ENCODE measurements around the gene DFFB. TPM values are rescaled to one million over a fixed set of nuclear protein-coding genes. Genes with fewer than 3 reads are reported as not detected.
A peak's percentile ranks its signal among the peaks of the same experiment; 100 is the strongest.

DFFB gene
- total and polyA plus RNA-seq, 2 of the 13 experiments (the other 11 are each of a cell fraction or from before 2014, with no cell fraction given), result 4.6 to 9.3 TPM

DNA sequence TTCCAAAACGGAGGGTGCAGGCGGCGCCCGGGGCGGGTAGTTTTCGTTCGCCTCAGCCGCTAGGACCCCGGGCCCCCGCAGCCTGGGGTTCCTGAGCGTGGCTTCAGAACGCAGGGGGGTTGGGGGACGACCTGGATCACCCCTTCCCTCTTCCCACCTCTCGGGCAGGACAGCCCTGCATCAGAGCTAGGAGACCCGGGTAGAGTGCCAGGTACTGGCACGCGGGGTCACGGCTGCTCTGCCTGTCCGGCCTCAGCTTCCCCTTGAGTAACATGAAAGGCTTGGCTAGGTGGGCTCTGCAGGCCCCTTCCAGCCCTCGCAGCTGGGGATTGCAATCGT is 484 bp downstream of the DFFB start (continued):
- TF ChIP-seq, protein P1, sequence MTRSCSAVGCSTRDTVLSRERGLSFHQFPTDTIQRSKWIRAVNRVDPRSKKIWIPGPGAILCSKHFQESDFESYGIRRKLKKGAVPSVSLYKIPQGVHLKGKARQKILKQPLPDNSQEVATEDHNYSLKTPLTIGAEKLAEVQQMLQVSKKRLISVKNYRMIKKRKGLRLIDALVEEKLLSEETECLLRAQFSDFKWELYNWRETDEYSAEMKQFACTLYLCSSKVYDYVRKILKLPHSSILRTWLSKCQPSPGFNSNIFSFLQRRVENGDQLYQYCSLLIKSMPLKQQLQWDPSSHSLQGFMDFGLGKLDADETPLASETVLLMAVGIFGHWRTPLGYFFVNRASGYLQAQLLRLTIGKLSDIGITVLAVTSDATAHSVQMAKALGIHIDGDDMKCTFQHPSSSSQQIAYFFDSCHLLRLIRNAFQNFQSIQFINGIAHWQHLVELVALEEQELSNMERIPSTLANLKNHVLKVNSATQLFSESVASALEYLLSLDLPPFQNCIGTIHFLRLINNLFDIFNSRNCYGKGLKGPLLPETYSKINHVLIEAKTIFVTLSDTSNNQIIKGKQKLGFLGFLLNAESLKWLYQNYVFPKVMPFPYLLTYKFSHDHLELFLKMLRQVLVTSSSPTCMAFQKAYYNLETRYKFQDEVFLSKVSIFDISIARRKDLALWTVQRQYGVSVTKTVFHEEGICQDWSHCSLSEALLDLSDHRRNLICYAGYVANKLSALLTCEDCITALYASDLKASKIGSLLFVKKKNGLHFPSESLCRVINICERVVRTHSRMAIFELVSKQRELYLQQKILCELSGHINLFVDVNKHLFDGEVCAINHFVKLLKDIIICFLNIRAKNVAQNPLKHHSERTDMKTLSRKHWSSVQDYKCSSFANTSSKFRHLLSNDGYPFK (CRISPR knock-in tag; IDR thresholded peaks at IDR 0.05; ENCODE audit: borderline replicate concordance), result no peak
- no peak for TF ChIP-seq FOXK2 (IDR thresholded peaks at IDR 0.05)
- TF ChIP-seq ATF7 (IDR thresholded peaks at IDR 0.05), result no peak
- TF ChIP-seq ATF7 (CRISPR knock-in tag; IDR thresholded peaks at IDR 0.05), result no peak
- TF ChIP-seq ZNF501 (CRISPR knock-in tag; IDR thresholded peaks at IDR 0.05), result 0 out of 2 replicates have a peak, but pooled peaks have one; percentile 33
- TF ChIP-seq, protein P2, sequence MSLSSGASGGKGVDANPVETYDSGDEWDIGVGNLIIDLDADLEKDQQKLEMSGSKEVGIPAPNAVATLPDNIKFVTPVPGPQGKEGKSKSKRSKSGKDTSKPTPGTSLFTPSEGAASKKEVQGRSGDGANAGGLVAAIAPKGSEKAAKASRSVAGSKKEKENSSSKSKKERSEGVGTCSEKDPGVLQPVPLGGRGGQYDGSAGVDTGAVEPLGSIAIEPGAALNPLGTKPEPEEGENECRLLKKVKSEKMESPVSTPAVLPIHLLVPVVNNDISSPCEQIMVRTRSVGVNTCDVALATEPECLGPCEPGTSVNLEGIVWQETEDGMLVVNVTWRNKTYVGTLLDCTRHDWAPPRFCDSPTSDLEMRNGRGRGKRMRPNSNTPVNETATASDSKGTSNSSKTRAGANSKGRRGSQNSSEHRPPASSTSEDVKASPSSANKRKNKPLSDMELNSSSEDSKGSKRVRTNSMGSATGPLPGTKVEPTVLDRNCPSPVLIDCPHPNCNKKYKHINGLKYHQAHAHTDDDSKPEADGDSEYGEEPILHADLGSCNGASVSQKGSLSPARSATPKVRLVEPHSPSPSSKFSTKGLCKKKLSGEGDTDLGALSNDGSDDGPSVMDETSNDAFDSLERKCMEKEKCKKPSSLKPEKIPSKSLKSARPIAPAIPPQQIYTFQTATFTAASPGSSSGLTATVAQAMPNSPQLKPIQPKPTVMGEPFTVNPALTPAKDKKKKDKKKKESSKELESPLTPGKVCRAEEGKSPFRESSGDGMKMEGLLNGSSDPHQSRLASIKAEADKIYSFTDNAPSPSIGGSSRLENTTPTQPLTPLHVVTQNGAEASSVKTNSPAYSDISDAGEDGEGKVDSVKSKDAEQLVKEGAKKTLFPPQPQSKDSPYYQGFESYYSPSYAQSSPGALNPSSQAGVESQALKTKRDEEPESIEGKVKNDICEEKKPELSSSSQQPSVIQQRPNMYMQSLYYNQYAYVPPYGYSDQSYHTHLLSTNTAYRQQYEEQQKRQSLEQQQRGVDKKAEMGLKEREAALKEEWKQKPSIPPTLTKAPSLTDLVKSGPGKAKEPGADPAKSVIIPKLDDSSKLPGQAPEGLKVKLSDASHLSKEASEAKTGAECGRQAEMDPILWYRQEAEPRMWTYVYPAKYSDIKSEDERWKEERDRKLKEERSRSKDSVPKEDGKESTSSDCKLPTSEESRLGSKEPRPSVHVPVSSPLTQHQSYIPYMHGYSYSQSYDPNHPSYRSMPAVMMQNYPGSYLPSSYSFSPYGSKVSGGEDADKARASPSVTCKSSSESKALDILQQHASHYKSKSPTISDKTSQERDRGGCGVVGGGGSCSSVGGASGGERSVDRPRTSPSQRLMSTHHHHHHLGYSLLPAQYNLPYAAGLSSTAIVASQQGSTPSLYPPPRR (CRISPR knock-in tag; IDR thresholded peaks at IDR 0.05; ENCODE audit: borderline replicate concordance), result no peak
- no peak for TF ChIP-seq ZNF230 (CRISPR knock-in tag; IDR thresholded peaks at IDR 0.05)
- TF ChIP-seq, protein P3, sequence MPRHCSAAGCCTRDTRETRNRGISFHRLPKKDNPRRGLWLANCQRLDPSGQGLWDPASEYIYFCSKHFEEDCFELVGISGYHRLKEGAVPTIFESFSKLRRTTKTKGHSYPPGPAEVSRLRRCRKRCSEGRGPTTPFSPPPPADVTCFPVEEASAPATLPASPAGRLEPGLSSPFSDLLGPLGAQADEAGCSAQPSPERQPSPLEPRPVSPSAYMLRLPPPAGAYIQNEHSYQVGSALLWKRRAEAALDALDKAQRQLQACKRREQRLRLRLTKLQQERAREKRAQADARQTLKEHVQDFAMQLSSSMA (CRISPR knock-in tag; IDR thresholded peaks at IDR 0.05), result no peak
- TF ChIP-seq ZNF709 (CRISPR knock-in tag; IDR thresholded peaks at IDR 0.05), result no peak
- no peak for TF ChIP-seq ZNF746 (CRISPR knock-in tag; IDR thresholded peaks at IDR 0.05)
- no peak for TF ChIP-seq NONO (IDR thresholded peaks at IDR 0.05)
- no peak for TF ChIP-seq NONO (CRISPR knock-in tag; conservative IDR thresholded peaks at IDR 0.05)
- TF ChIP-seq HOXA9 (CRISPR knock-in tag; IDR thresholded peaks at IDR 0.05; ENCODE audit: borderline replicate concordance), result no peak
- TF ChIP-seq HES4 (CRISPR knock-in tag; IDR thresholded peaks at IDR 0.05; ENCODE audit: borderline replicate concordance), result no peak
- no peak for TF ChIP-seq NFE2L2 (IDR thresholded peaks at IDR 0.05; ENCODE audit: low read length)
- TF ChIP-seq HOXA5 (CRISPR knock-in tag; IDR thresholded peaks at IDR 0.05), result 0 out of 2 replicates have a peak, but pooled peaks have one; percentile 3
- TF ChIP-seq ZNF569 (CRISPR knock-in tag; IDR thresholded peaks at IDR 0.05; ENCODE audit: borderline replicate concordance), result no peak
- no peak for TF ChIP-seq MIXL1 (CRISPR knock-in tag; IDR thresholded peaks at IDR 0.05)
- TF ChIP-seq ZNF431 (CRISPR knock-in tag; IDR thresholded peaks at IDR 0.05; ENCODE audit: borderline replicate concordance, low read depth), result no peak
- TF ChIP-seq RFX3 (CRISPR knock-in tag; IDR thresholded peaks at IDR 0.05), result no peak
- no peak for TF ChIP-seq TEF (CRISPR knock-in tag; IDR thresholded peaks at IDR 0.05)
- TF ChIP-seq MAZ (IDR thresholded peaks at IDR 0.05; ENCODE audit: borderline replicate concordance, low read depth, low read length), result no peak
- no peak for TF ChIP-seq MAZ (CRISPR knock-in tag; IDR thresholded peaks at IDR 0.05; ENCODE audit: low read depth)
- no peak for TF ChIP-seq ZFP1 (CRISPR knock-in tag; IDR thresholded peaks at IDR 0.05)
- no peak for TF ChIP-seq NR2F6 (IDR thresholded peaks at IDR 0.05)
- TF ChIP-seq NR2F6 (CRISPR knock-in tag; IDR thresholded peaks at IDR 0.05), result no peak

All from HepG2 (cell line).